Activated naive CD8-positive, alpha-beta T cell (primary cell): ENCODE measurements around the gene SLC35F4.

ENCODE experiments used
- H3K27ac Mint-ChIP-seq: one replicate; pipeline ENCODE4 v1.8.0; 2021; ENCODE audit warnings: mixed read lengths
- H3K27me3 Mint-ChIP-seq: one replicate; pipeline ENCODE4 v1.8.0; 2021; ENCODE audit warnings: mixed read lengths
- H3K36me3 Mint-ChIP-seq: one replicate; pipeline ENCODE4 v1.8.0; 2021; ENCODE audit warnings: mixed read lengths
- H3K4me1 Mint-ChIP-seq: one replicate; pipeline ENCODE4 v1.8.0; 2021; ENCODE audit warnings: low read depth, mixed read lengths
- H3K4me3 Mint-ChIP-seq: one replicate; pipeline ENCODE4 v1.8.0; 2021; ENCODE audit warnings: mild to moderate bottlenecking, mixed read lengths
- H3K9me3 Mint-ChIP-seq: one replicate; pipeline ENCODE4 v1.8.0; 2021; ENCODE audit warnings: low read depth, mixed read lengths

The SLC35F4 gene

GRCh38 chr14:57692671-57693070, 173.2 kb downstream of the SLC35F4 start:
- H3K27ac Mint-ChIP-seq: no peak overlapping the region
- no peak overlapping the region for H3K4me3 Mint-ChIP-seq
- no peaks in the 10 kb centered on the region for H3K36me3 Mint-ChIP-seq
- no peaks in the 10 kb centered on the region for H3K4me1 Mint-ChIP-seq
- H3K27me3 Mint-ChIP-seq: peaks cover 3% of the 10 kb centered on the region
- H3K9me3 Mint-ChIP-seq: peaks cover 4% of the 10 kb centered on the region

GRCh38 chr14:57687416-57687815, 178.5 kb downstream of the SLC35F4 start:
- H3K4me3 Mint-ChIP-seq: no peak overlapping the region
- no peaks in the 10 kb centered on the region for H3K36me3 Mint-ChIP-seq
- peaks cover 3% of the 10 kb centered on the region for H3K27me3 Mint-ChIP-seq
- H3K9me3 Mint-ChIP-seq: peaks cover 4% of the 10 kb centered on the region
- H3K27ac Mint-ChIP-seq: no peak overlapping the region
- no peaks in the 10 kb centered on the region for H3K4me1 Mint-ChIP-seq

GRCh38 chr14:57686304-57686703, 179.6 kb downstream of the SLC35F4 start:
- Mint-ChIP-seq H3K27me3 (peaks cover 3% of the 10 kb centered on the region), H3K36me3 (no peaks in the 10 kb centered on the region), H3K27ac (no peak overlapping the region), H3K9me3 (peaks cover 4% of the 10 kb centered on the region), H3K4me3 (no peak overlapping the region), H3K4me1 (no peaks in the 10 kb centered on the region)

GRCh38 chr14:57671021-57671420, 194.9 kb downstream of the SLC35F4 start:
- peaks cover 16% of the 10 kb centered on the region for H3K9me3 Mint-ChIP-seq
- no peak overlapping the region for H3K27ac Mint-ChIP-seq
- peaks cover 3% of the 10 kb centered on the region for H3K27me3 Mint-ChIP-seq
- no peaks in the 10 kb centered on the region for H3K36me3 Mint-ChIP-seq
- no peaks in the 10 kb centered on the region for H3K4me1 Mint-ChIP-seq
- no peak overlapping the region for H3K4me3 Mint-ChIP-seq

GRCh38 chr14:57660208-57660607, 205.7 kb downstream of the SLC35F4 start:
- no peaks in the 10 kb centered on the region for H3K4me1 Mint-ChIP-seq
- H3K9me3 Mint-ChIP-seq: no peaks in the 10 kb centered on the region
- H3K4me3 Mint-ChIP-seq: no peak overlapping the region

GRCh38 chr14:57659052-57659451, 206.8 kb downstream of the SLC35F4 start:
- peaks cover 8% of the 10 kb centered on the region for H3K27me3 Mint-ChIP-seq
- no peaks in the 10 kb centered on the region for H3K4me1 Mint-ChIP-seq
- H3K27ac Mint-ChIP-seq: no peak overlapping the region

More at GRCh38 chr14:57660208-57660607, 205.7 kb downstream of the SLC35F4 start:
- Mint-ChIP-seq H3K36me3 (no peaks in the 10 kb centered on the region), H3K27me3 (peaks cover 6% of the 10 kb centered on the region), H3K27ac (no peak overlapping the region)

GRCh38 chr14:57657487-57657886, 208.4 kb downstream of the SLC35F4 start:
- no peak overlapping the region for H3K4me3 Mint-ChIP-seq

More at GRCh38 chr14:57659052-57659451, 206.8 kb downstream of the SLC35F4 start:
- Mint-ChIP-seq H3K4me3 (no peak overlapping the region), H3K36me3 (no peaks in the 10 kb centered on the region), H3K9me3 (no peaks in the 10 kb centered on the region)

GRCh38 chr14:57656853-57657252, 209.0 kb downstream of the SLC35F4 start:
- no peaks in the 10 kb centered on the region for H3K36me3 Mint-ChIP-seq
- peaks cover 8% of the 10 kb centered on the region for H3K27me3 Mint-ChIP-seq
- H3K9me3 Mint-ChIP-seq: no peaks in the 10 kb centered on the region
- no peaks in the 10 kb centered on the region for H3K4me1 Mint-ChIP-seq
- no peak overlapping the region for H3K4me3 Mint-ChIP-seq
- no peak overlapping the region for H3K27ac Mint-ChIP-seq

More at GRCh38 chr14:57657487-57657886, 208.4 kb downstream of the SLC35F4 start:
- Mint-ChIP-seq H3K27me3 (peaks cover 8% of the 10 kb centered on the region), H3K4me1 (no peaks in the 10 kb centered on the region), H3K36me3 (no peaks in the 10 kb centered on the region), H3K9me3 (no peaks in the 10 kb centered on the region), H3K27ac (no peak overlapping the region)

- Mint-ChIP-seq H3K36me3 (no peaks in the 10 kb centered on the region), H3K4me1 (no peaks in the 10 kb centered on the region), H3K27me3 (peaks cover 10% of the 10 kb centered on the region), H3K27ac (no peak overlapping the region), H3K9me3 (peaks cover 2% of the 10 kb centered on the region), H3K4me3 (no peak overlapping the region)
Measured at GRCh38 chr14:57652769-57653168, 213.1 kb downstream of the SLC35F4 start.

GRCh38 chr14:57641776-57642175, 224.1 kb downstream of the SLC35F4 start:
- Mint-ChIP-seq H3K36me3 (no peaks in the 10 kb centered on the region), H3K4me3 (no peak overlapping the region), H3K9me3 (no peaks in the 10 kb centered on the region), H3K4me1 (no peaks in the 10 kb centered on the region), H3K27ac (no peak overlapping the region), H3K27me3 (no peaks in the 10 kb centered on the region)

- H3K27ac Mint-ChIP-seq: no peak overlapping the region
- H3K27me3 Mint-ChIP-seq: no peaks in the 10 kb centered on the region
- H3K4me1 Mint-ChIP-seq: no peaks in the 10 kb centered on the region
- no peaks in the 10 kb centered on the region for H3K9me3 Mint-ChIP-seq
- no peaks in the 10 kb centered on the region for H3K36me3 Mint-ChIP-seq
- H3K4me3 Mint-ChIP-seq: no peak overlapping the region
Measured at GRCh38 chr14:57640036-57640435, 225.9 kb downstream of the SLC35F4 start.

- Mint-ChIP-seq H3K9me3 (no peaks in the 10 kb centered on the region), H3K27ac (no peak overlapping the region)
Measured at GRCh38 chr14:57637901-57638300, 228.0 kb downstream of the SLC35F4 start.

GRCh38 chr14:57634335-57634734, 231.6 kb downstream of the SLC35F4 start:
- no peak overlapping the region for H3K27ac Mint-ChIP-seq

More at GRCh38 chr14:57637901-57638300, 228.0 kb downstream of the SLC35F4 start:
- Mint-ChIP-seq H3K27me3 (peaks cover 4% of the 10 kb centered on the region), H3K4me3 (no peak overlapping the region), H3K4me1 (no peaks in the 10 kb centered on the region), H3K36me3 (no peaks in the 10 kb centered on the region)

GRCh38 chr14:57632649-57633048, 233.2 kb downstream of the SLC35F4 start:
- Mint-ChIP-seq H3K36me3 (no peaks in the 10 kb centered on the region), H3K4me3 (no peak overlapping the region), H3K9me3 (no peaks in the 10 kb centered on the region), H3K27me3 (peaks cover 4% of the 10 kb centered on the region), H3K27ac (no peak overlapping the region), H3K4me1 (no peaks in the 10 kb centered on the region)

More at GRCh38 chr14:57634335-57634734, 231.6 kb downstream of the SLC35F4 start:
- no peaks in the 10 kb centered on the region for H3K4me1 Mint-ChIP-seq
- no peak overlapping the region for H3K4me3 Mint-ChIP-seq
- H3K27me3 Mint-ChIP-seq: peaks cover 4% of the 10 kb centered on the region
- no peaks in the 10 kb centered on the region for H3K36me3 Mint-ChIP-seq
- H3K9me3 Mint-ChIP-seq: no peaks in the 10 kb centered on the region

- H3K4me1 Mint-ChIP-seq: no peaks in the 10 kb centered on the region
- H3K36me3 Mint-ChIP-seq: no peaks in the 10 kb centered on the region
- H3K9me3 Mint-ChIP-seq: peaks cover 5% of the 10 kb centered on the region
- H3K27ac Mint-ChIP-seq: no peak overlapping the region
- H3K27me3 Mint-ChIP-seq: peaks cover 9% of the 10 kb centered on the region
- no peak overlapping the region for H3K4me3 Mint-ChIP-seq
Measured at GRCh38 chr14:57617510-57617909, 248.4 kb downstream of the SLC35F4 start.

- no peaks in the 10 kb centered on the region for H3K36me3 Mint-ChIP-seq
- no peaks in the 10 kb centered on the region for H3K4me1 Mint-ChIP-seq
- H3K9me3 Mint-ChIP-seq: peaks cover 7% of the 10 kb centered on the region
- H3K27me3 Mint-ChIP-seq: peaks cover 7% of the 10 kb centered on the region
- H3K27ac Mint-ChIP-seq: no peak overlapping the region
- no peak overlapping the region for H3K4me3 Mint-ChIP-seq
Measured at GRCh38 chr14:57612946-57613345, 252.9 kb downstream of the SLC35F4 start.
